Measurements from ENCODE around the gene CDKN2B. TPM values are rescaled to one million over a fixed set of nuclear protein-coding genes. Genes with fewer than 3 reads are reported as not detected.
"Not testable (repeated sequence)": the region's sequence is repeated elsewhere in the genome, so short reads cannot be mapped to it uniquely, and the experiment has no call there.

Gene CDKN2B, protein sequence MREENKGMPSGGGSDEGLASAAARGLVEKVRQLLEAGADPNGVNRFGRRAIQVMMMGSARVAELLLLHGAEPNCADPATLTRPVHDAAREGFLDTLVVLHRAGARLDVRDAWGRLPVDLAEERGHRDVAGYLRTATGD
- total RNA-seq = under 1 TPM; 0.19 to 0.76 TPM

DNA sequence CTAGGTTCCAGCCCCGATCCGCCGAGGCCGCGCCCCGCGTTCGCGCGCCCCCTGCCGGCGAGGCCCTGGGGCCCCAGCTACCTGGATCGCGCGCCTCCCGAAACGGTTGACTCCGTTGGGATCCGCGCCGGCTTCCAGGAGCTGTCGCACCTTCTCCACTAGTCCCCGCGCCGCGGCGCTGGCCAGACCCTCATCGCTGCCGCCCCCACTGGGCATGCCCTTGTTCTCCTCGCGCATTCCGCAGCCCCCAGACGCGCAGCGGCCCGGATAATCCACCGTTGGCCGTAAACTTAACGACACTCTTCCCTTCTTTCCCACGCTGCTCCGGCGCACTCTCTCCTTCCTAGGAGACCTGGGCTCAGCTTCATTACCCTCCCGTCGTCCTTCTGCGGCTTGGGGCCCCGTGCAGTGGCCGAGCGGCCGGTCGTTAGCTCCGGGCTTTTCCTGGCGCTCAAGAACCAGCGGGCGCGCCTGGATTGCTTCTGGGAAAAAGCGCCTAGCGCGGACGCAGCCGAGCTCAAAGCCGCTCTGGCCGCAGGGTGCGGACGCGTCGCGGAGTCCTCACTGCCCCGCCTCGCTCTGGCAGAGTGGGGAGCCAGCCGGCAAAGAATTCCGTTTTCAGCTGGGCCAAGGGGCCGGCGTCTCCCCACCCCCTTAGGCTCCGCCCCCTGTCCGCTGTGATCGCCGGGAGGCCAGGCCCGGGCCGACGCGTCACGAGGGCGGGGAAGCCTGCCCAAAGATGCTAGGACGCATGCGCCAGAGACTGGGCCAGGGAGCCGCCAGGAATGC is at the start of gene CDKN2B:
TSS of gene CDKN2B (minus strand) at position 589 of the 789 bp plus-strand sequence. CDS start at position 237, 352 bp downstream.
- peak within 1 kb of the TSS; percentile 73 for H3K27ac Mint-ChIP-seq
- peaks cover 14% of the 10 kb centered on the region for H3K4me1 Mint-ChIP-seq
- H3K9me3 Mint-ChIP-seq = no peaks in the 10 kb centered on the region

GRCh38 chr9:22057972-22058371 is 48.9 kb upstream of the CDKN2B start:
- H3K4me3 Mint-ChIP-seq; H3K27me3 Mint-ChIP-seq; H3K36me3 Mint-ChIP-seq (ENCODE audit: low read depth); H3K27ac Mint-ChIP-seq; ATAC-seq (replicated peaks); H3K9me3 Mint-ChIP-seq: not testable (repeated sequence)
- H3K4me1 Mint-ChIP-seq = peaks cover 15% of the 10 kb centered on the region

More for the DNA sequence above, at the start of gene CDKN2B:
- peak; percentile 95 for ATAC-seq (replicated peaks)
- Mint-ChIP-seq H3K36me3 (ENCODE audit: low read depth) (peaks cover 7% of the 10 kb centered on the region), H3K4me3 (peak within 1 kb of the TSS; percentile 90), H3K27me3 (peaks cover 28% of the 10 kb centered on the region)

DNA sequence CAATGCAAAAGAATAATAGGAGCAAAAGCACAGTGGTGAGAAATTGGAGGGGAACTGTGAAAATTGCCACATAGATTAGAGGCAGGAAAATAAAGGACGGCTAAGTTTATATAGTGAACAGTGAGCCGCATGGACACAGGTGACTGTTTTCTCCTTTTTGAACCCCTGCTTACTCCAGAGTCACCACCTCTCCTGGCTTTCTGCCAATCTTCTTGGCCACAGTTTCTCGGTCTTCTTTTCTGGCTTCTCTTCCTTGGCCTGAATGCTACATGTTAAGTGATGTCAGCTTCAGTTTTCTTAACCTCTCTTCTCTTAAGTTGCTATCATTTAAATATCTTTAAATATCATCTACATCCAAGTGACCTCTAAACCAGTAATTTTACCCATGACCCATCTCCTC is 47.3 kb upstream of the CDKN2B start:
- ATAC-seq (replicated peaks) = no peak
- Mint-ChIP-seq H3K9me3 (no peaks in the 10 kb centered on the region), H3K4me1 (peaks cover 26% of the 10 kb centered on the region), H3K36me3 (ENCODE audit: low read depth) (no peaks in the 10 kb centered on the region), H3K27ac (no peak overlapping the region), H3K27me3 (peaks cover 4% of the 10 kb centered on the region), H3K4me3 (no peak overlapping the region)

DNA sequence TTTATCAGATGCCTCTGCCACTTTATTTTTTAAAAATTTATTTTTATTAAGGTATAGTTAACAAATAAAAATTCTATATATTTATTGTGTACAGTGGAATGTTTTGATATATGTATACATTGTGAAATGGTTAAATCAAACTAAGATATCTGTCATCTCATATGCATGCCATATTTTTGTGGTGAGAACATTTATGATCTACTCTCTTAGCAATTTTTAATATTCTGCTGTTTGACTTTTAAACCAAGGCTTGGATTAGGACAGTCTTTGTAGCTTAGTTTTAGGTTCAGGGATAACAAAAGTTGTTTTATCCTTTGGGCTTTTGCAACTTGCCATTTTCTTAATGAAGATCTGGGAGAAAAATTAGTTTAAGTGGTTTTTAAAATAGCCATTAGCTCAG is 46.0 kb upstream of the CDKN2B start:
- no peaks in the 10 kb centered on the region for H3K27me3 Mint-ChIP-seq
- peaks cover 29% of the 10 kb centered on the region for H3K4me1 Mint-ChIP-seq
- no peaks in the 10 kb centered on the region for H3K9me3 Mint-ChIP-seq
- ATAC-seq (replicated peaks) = no peak
- no peak overlapping the region for H3K27ac Mint-ChIP-seq
- no peak overlapping the region for H3K4me3 Mint-ChIP-seq
- no peaks in the 10 kb centered on the region for H3K36me3 Mint-ChIP-seq (ENCODE audit: low read depth)

DNA sequence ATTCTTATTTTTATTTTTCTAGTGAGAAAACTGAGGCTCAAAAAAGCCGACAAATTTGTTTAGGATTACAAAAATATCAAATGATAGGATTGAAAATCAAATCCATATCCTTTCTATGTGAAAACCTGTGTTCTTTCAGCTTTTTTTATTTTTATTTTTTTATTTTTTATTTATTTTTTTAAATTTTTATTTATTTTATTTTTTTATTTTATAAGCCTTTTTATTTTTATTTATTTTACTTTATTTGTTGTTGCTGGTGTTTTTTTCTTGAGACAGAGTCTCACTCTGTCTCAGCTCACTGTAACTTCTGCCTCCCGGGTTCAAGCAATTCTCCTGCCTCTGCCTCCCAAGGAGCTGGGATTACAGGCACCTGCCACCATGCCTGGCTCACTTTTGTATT is 45.4 kb upstream of the CDKN2B start:
- Mint-ChIP-seq H3K27ac (no peak overlapping the region), H3K9me3 (no peaks in the 10 kb centered on the region), H3K27me3 (no peaks in the 10 kb centered on the region), H3K4me1 (peaks cover 29% of the 10 kb centered on the region), H3K36me3 (ENCODE audit: low read depth) (no peaks in the 10 kb centered on the region), H3K4me3 (no peak overlapping the region)
- ATAC-seq (replicated peaks) = no peak

GRCh38 chr9:22054076-22054475 is 45.0 kb upstream of the CDKN2B start:
- Mint-ChIP-seq H3K9me3 (no peaks in the 10 kb centered on the region), H3K27ac (no peak overlapping the region), H3K4me1 (peaks cover 29% of the 10 kb centered on the region), H3K27me3 (no peaks in the 10 kb centered on the region), H3K4me3 (no peak overlapping the region), H3K36me3 (ENCODE audit: low read depth) (no peaks in the 10 kb centered on the region)
- no peak for ATAC-seq (replicated peaks)

- no peaks in the 10 kb centered on the region for H3K36me3 Mint-ChIP-seq (ENCODE audit: low read depth)
- H3K27ac Mint-ChIP-seq = peak overlapping the region; percentile 77
- no peaks in the 10 kb centered on the region for H3K27me3 Mint-ChIP-seq
- no peaks in the 10 kb centered on the region for H3K9me3 Mint-ChIP-seq
- H3K4me3 Mint-ChIP-seq = peak overlapping the region; percentile 68
- H3K4me1 Mint-ChIP-seq = peaks cover 29% of the 10 kb centered on the region
- ATAC-seq (replicated peaks) = no peak
These were observed 44.1 kb upstream of the CDKN2B start for GRCh38 chr9:22053178-22053577.

DNA sequence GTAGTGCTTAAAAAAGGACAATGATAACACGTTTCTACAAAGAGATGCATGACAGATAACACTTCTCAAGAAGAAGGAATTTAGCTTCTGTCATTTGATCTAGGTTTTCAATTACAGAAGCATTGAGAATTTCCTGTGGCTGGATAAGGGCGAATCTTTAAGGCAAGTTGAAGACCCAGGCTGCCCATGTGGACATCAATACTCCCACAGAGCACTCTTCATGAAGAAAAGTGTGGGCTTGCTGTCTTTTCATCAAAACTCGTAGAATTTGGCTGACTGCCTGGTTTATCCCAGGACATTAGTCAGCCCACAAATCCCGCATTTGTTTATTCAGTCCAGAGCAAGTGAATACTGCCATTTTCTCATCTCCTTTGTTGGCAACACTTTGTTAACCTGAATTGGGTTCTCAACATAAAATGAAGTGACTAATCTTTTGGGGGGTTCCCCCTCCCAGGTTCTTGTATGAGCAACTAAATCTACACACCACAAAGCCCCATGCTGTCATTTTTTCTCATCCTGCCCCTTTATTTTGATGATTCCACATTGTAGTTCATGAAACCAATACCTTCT is 43.4 kb upstream of the CDKN2B start:
- Mint-ChIP-seq H3K4me3 (peak overlapping the region; percentile 68), H3K27ac (peak overlapping the region; percentile 77), H3K27me3 (no peaks in the 10 kb centered on the region), H3K9me3 (no peaks in the 10 kb centered on the region), H3K36me3 (ENCODE audit: low read depth) (no peaks in the 10 kb centered on the region), H3K4me1 (peaks cover 29% of the 10 kb centered on the region)
- peak; percentile 95 for ATAC-seq (replicated peaks)

- no peaks in the 10 kb centered on the region for H3K9me3 Mint-ChIP-seq
- ATAC-seq (replicated peaks) = no peak
- peak overlapping the region; percentile 6 for H3K4me3 Mint-ChIP-seq
- H3K27me3 Mint-ChIP-seq = no peaks in the 10 kb centered on the region
- no peaks in the 10 kb centered on the region for H3K36me3 Mint-ChIP-seq (ENCODE audit: low read depth)
- H3K27ac Mint-ChIP-seq = no peak overlapping the region
- H3K4me1 Mint-ChIP-seq = peaks cover 35% of the 10 kb centered on the region
These were observed 41.8 kb upstream of the CDKN2B start for GRCh38 chr9:22050924-22051323.

DNA sequence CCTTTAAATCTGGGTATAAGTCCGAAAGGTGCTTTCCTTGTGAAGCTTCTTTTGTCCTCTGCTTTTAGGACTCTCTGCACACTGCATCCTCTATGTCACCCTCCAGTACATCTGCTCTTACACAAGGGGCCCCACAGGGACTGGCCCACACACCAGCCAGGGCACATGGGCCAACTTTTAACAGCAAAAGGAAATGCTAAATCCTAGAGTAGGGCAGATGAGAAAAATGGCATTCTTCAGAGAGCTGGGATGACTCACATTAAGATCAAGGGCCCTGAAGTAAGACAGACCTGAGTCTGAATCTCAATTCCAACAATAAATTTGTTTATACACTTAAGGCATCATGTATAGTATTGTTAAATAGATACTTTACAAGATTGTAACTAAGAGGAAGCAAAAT is 40.3 kb upstream of the CDKN2B start:
- H3K36me3 Mint-ChIP-seq (ENCODE audit: low read depth) = no peaks in the 10 kb centered on the region
- no peaks in the 10 kb centered on the region for H3K27me3 Mint-ChIP-seq
- no peak overlapping the region for H3K27ac Mint-ChIP-seq
- no peak for ATAC-seq (replicated peaks)
- no peak overlapping the region for H3K4me3 Mint-ChIP-seq
- no peaks in the 10 kb centered on the region for H3K9me3 Mint-ChIP-seq
- peaks cover 35% of the 10 kb centered on the region for H3K4me1 Mint-ChIP-seq

GRCh38 chr9:22047596-22047995 is 38.5 kb upstream of the CDKN2B start:
- H3K27ac Mint-ChIP-seq = no peak overlapping the region
- H3K4me1 Mint-ChIP-seq = peaks cover 25% of the 10 kb centered on the region
- no peaks in the 10 kb centered on the region for H3K9me3 Mint-ChIP-seq
- H3K4me3 Mint-ChIP-seq = no peak overlapping the region
- H3K27me3 Mint-ChIP-seq = no peaks in the 10 kb centered on the region
- no peaks in the 10 kb centered on the region for H3K36me3 Mint-ChIP-seq (ENCODE audit: low read depth)
- ATAC-seq (replicated peaks) = no peak

DNA sequence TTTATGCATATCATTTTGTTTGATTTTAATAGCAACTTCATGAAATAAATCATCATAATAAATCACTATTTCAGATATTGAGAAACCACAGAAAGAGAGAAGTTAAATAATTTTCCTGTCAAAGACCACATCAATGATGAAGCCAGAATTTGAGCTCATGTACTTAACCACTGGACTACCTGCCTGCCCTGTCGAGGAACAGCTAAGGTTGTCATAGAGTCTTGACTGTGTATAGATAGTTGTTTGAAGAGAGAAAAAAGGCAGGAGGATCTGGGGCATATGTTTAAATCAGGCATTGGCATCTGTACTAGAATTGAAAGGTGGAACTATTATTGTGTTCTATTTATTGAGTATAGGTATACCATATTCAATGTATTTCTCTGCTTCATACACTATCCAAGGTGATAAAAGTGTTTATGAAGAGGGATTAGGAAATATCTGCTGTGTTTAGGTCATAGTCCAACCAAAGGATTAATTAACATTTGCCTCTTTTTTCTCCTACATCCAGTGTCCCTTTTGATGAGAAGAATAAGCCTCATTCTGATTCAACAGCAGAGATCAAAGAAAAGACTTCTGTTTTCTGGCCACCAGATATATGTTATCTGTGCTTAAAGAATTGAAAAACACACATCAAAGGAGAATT is 37.3 kb upstream of the CDKN2B start:
- no peak for ATAC-seq (replicated peaks)
- H3K27me3 Mint-ChIP-seq = no peaks in the 10 kb centered on the region

GRCh38 chr9:22045423-22045822 is 36.3 kb upstream of the CDKN2B start:
- Mint-ChIP-seq H3K27me3 (no peaks in the 10 kb centered on the region), H3K4me3 (no peak overlapping the region), H3K9me3 (no peaks in the 10 kb centered on the region), H3K4me1 (peaks cover 11% of the 10 kb centered on the region), H3K27ac (no peak overlapping the region), H3K36me3 (ENCODE audit: low read depth) (no peaks in the 10 kb centered on the region)
- ATAC-seq (replicated peaks) = no peak

More for the DNA sequence above, 37.3 kb upstream of the CDKN2B start:
- no peak overlapping the region for H3K27ac Mint-ChIP-seq
- no peak overlapping the region for H3K4me3 Mint-ChIP-seq
- no peaks in the 10 kb centered on the region for H3K36me3 Mint-ChIP-seq (ENCODE audit: low read depth)
- H3K9me3 Mint-ChIP-seq = no peaks in the 10 kb centered on the region
- peaks cover 13% of the 10 kb centered on the region for H3K4me1 Mint-ChIP-seq

DNA sequence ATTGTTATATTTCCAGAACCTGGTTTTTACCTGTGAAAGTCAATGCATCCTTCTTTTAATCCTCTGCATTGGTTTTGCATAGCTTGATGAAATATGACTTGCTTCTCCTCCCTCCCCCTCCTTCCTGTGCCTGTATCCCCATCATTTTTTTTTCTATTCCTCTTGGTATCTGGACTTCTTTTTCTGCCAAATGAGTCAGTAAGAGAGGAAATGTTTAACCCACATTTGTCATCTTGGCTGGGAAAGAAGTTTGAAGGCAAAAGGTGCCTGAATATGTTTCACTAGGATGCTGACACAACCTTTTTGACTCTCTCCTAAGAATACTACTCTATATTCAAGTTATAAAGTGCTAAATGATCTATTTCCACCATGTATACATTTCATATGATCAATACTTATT is 35.5 kb upstream of the CDKN2B start:
- Mint-ChIP-seq H3K36me3 (ENCODE audit: low read depth) (no peaks in the 10 kb centered on the region), H3K4me3 (no peak overlapping the region), H3K27me3 (no peaks in the 10 kb centered on the region), H3K9me3 (no peaks in the 10 kb centered on the region), H3K4me1 (peaks cover 11% of the 10 kb centered on the region), H3K27ac (peak overlapping the region; percentile 18)
- peak; percentile 63 for ATAC-seq (replicated peaks)

DNA sequence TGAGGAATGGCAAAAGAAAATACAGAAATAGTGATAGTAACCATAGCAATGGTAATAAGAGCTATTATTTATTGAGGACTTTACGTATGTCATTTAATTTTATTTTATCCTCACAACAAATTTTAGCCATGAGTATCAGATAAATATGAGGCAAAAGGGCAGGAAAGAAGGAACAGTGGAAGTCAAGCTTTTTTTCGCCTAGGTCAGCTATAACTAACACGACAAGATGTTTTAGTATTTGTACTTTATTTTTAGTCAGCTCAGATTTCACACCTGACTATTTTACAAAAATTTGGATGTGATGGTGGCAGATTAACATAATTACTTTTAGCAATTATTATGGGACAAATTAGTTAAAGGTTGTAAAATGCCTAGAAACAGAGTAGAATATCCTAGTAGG is 34.8 kb upstream of the CDKN2B start:
- Mint-ChIP-seq H3K27me3 (no peaks in the 10 kb centered on the region), H3K4me1 (peaks cover 11% of the 10 kb centered on the region), H3K9me3 (no peaks in the 10 kb centered on the region), H3K4me3 (no peak overlapping the region), H3K36me3 (ENCODE audit: low read depth) (no peaks in the 10 kb centered on the region), H3K27ac (no peak overlapping the region)
- no peak for ATAC-seq (replicated peaks)
